Measurements from ENCODE around the gene SLC26A11. TPM values are rescaled to one million over a fixed set of nuclear protein-coding genes. Genes with fewer than 3 reads are reported as not detected.

SLC26A11 gene
- total RNA-seq, 1 donor = 12.7 TPM

GRCh38 chr17:80201446-80201845 is 18.8 kb upstream of the SLC26A11 start:
- H2AFZ ChIP-seq (ENCODE audit: low read length) = no peak overlapping the region
- H3K79me2 ChIP-seq (ENCODE audit: insufficient read depth, low read length) = no peaks in the 10 kb centered on the region
- no peak for TF ChIP-seq CTCF (IDR thresholded peaks at IDR 0.05; ENCODE audit: extremely low read depth, low read depth, low read length)
- H4K20me1 ChIP-seq (ENCODE audit: insufficient read depth, low read length) = no peaks in the 10 kb centered on the region
- no peak for DNase-seq (ENCODE audit: insufficient read length, low spot score, missing footprints)
- H3K4me1 ChIP-seq (ENCODE audit: insufficient read depth, low read length) = no peaks in the 10 kb centered on the region
- no peaks in the 10 kb centered on the region for H3K9me3 ChIP-seq (ENCODE audit: low read depth, low read length)
- H3K4me2 ChIP-seq (ENCODE audit: insufficient read depth, low read length) = no peak overlapping the region
- H3K36me3 ChIP-seq (ENCODE audit: insufficient read depth, low read length) = no peaks in the 10 kb centered on the region
- H3K27ac ChIP-seq (ENCODE audit: low read depth, low read length) = no peak overlapping the region
- no peaks in the 10 kb centered on the region for H3K27me3 ChIP-seq (ENCODE audit: insufficient read depth, low read length)
- no peak overlapping the region for H3K4me3 ChIP-seq (ENCODE audit: insufficient read depth, low read length)

GRCh38 chr17:80202197-80202596 is 18.0 kb upstream of the SLC26A11 start:
- Histone ChIP-seq H3K9me3 (ENCODE audit: low read depth, low read length) (no peaks in the 10 kb centered on the region), H3K36me3 (ENCODE audit: insufficient read depth, low read length) (no peaks in the 10 kb centered on the region), H3K27ac (ENCODE audit: low read depth, low read length) (no peak overlapping the region), H3K27me3 (ENCODE audit: insufficient read depth, low read length) (no peaks in the 10 kb centered on the region), H3K4me2 (ENCODE audit: insufficient read depth, low read length) (no peak overlapping the region), H3K4me1 (ENCODE audit: insufficient read depth, low read length) (no peaks in the 10 kb centered on the region), H2AFZ (ENCODE audit: low read length) (no peak overlapping the region), H3K4me3 (ENCODE audit: insufficient read depth, low read length) (no peak overlapping the region), H4K20me1 (ENCODE audit: insufficient read depth, low read length) (no peaks in the 10 kb centered on the region), H3K79me2 (ENCODE audit: insufficient read depth, low read length) (no peaks in the 10 kb centered on the region)
- no peak for DNase-seq (ENCODE audit: insufficient read length, low spot score, missing footprints)
- no peak for TF ChIP-seq CTCF (IDR thresholded peaks at IDR 0.05; ENCODE audit: extremely low read depth, low read depth, low read length)

- Histone ChIP-seq H3K4me1 (ENCODE audit: insufficient read depth, low read length) (no peaks in the 10 kb centered on the region), H3K27ac (ENCODE audit: low read depth, low read length) (no peak overlapping the region), H3K4me2 (ENCODE audit: insufficient read depth, low read length) (no peak overlapping the region), H4K20me1 (ENCODE audit: insufficient read depth, low read length) (no peaks in the 10 kb centered on the region), H3K4me3 (ENCODE audit: insufficient read depth, low read length) (no peak overlapping the region), H3K27me3 (ENCODE audit: insufficient read depth, low read length) (no peaks in the 10 kb centered on the region), H3K9me3 (ENCODE audit: low read depth, low read length) (no peaks in the 10 kb centered on the region), H2AFZ (ENCODE audit: low read length) (no peak overlapping the region), H3K36me3 (ENCODE audit: insufficient read depth, low read length) (no peaks in the 10 kb centered on the region), H3K79me2 (ENCODE audit: insufficient read depth, low read length) (no peaks in the 10 kb centered on the region)
- TF ChIP-seq CTCF (IDR thresholded peaks at IDR 0.05; ENCODE audit: extremely low read depth, low read depth, low read length) = no peak
- DNase-seq (ENCODE audit: insufficient read length, low spot score, missing footprints) = no peak
Observed at GRCh38 chr17:80203471-80203963, 16.7 kb upstream of the SLC26A11 start.

GRCh38 chr17:80204626-80205468 is 15.4 kb upstream of the SLC26A11 start:
- no peak for TF ChIP-seq CTCF (IDR thresholded peaks at IDR 0.05; ENCODE audit: extremely low read depth, low read depth, low read length)
- no peaks in the 10 kb centered on the region for H3K79me2 ChIP-seq (ENCODE audit: insufficient read depth, low read length)
- no peak overlapping the region for H3K4me2 ChIP-seq (ENCODE audit: insufficient read depth, low read length)
- H3K36me3 ChIP-seq (ENCODE audit: insufficient read depth, low read length) = peaks cover 4% of the 10 kb centered on the region
- no peaks in the 10 kb centered on the region for H3K27me3 ChIP-seq (ENCODE audit: insufficient read depth, low read length)
- no peaks in the 10 kb centered on the region for H3K9me3 ChIP-seq (ENCODE audit: low read depth, low read length)
- DNase-seq (ENCODE audit: insufficient read length, low spot score, missing footprints) = no peak
- H3K4me1 ChIP-seq (ENCODE audit: insufficient read depth, low read length) = no peaks in the 10 kb centered on the region
- no peak overlapping the region for H3K27ac ChIP-seq (ENCODE audit: low read depth, low read length)
- no peak overlapping the region for H2AFZ ChIP-seq (ENCODE audit: low read length)
- H4K20me1 ChIP-seq (ENCODE audit: insufficient read depth, low read length) = peaks cover under 1% of the 10 kb centered on the region
- H3K4me3 ChIP-seq (ENCODE audit: insufficient read depth, low read length) = no peak overlapping the region
